ENCODE measurements around the gene ROMO1.
"Not testable (repeated sequence)": the region's sequence is repeated elsewhere in the genome, so short reads cannot be mapped to it uniquely, and the experiment has no call there.

Gene ROMO1

GRCh38 chr20:35710039-35710438, 10.8 kb downstream of the ROMO1 start:
- POLR2A ChIA-PET, result interaction anchor here (1.5 kb wide), 1 partner anchor 8 kb away, joined by 7 read pairs; no protein-coding TSS in a partner anchor
- CTCF ChIA-PET, result interaction anchor here (0.7 to 1.1 kb wide), 2 partner anchors 15 to 102 kb away, joined by 3 to 4 read pairs; no protein-coding TSS in a partner anchor

GRCh38 chr20:35710884-35711587, 11.8 kb downstream of the ROMO1 start:
- H3K9me3 ChIP-seq (ENCODE audit: control extremely low read depth in 1 of 5, control insufficient read depth in 4 of 5, insufficient read depth in 2 of 5, low read depth in 1 of 5, low read length in 4 of 5), result no peaks in the 10 kb centered on the region
- 100% methylated on average over 1 of the region's 6 CpGs for WGBS (ENCODE audit: insufficient coverage)

More at GRCh38 chr20:35710039-35710438, 10.8 kb downstream of the ROMO1 start:
- Histone ChIP-seq H3K4me3 (ENCODE audit: control insufficient read depth in 1 of 7, extremely low read depth in 1 of 7, insufficient read depth in 4 of 7, low read depth in 2 of 7, low read length in 6 of 7) (no peak overlapping the region), H3K27ac (ENCODE audit: insufficient read depth in 1 of 2, low read depth in 1 of 2, low read length in 2 of 2, poor library complexity in 1 of 2, severe bottlenecking in 2 of 2) (no peak overlapping the region), H3K9me3 (ENCODE audit: control extremely low read depth in 1 of 5, control insufficient read depth in 4 of 5, insufficient read depth in 2 of 5, low read depth in 1 of 5, low read length in 4 of 5) (no peaks in the 10 kb centered on the region), H3K4me1 (ENCODE audit: control extremely low read depth in 1 of 4, control insufficient read depth in 4 of 4, insufficient read depth in 4 of 4, low read length in 3 of 4) (no peaks in the 10 kb centered on the region), H3K27me3 (replicated peaks in 2 of 5; ENCODE audit: control insufficient read depth in 4 of 5, insufficient read depth in 5 of 5, low read length in 4 of 5) (no peaks in the 10 kb centered on the region), H3K36me3 (ENCODE audit: control insufficient read depth in 4 of 4, insufficient read depth in 4 of 4, low read length in 3 of 4) (peaks cover 36 to 92% (median 66%) of the 10 kb centered on the region in 4 experiments)
- peak in 2 of 3 donors; percentile 0 to 1 for DNase-seq

GRCh38 chr20:35711588-35712209, 12.5 kb downstream of the ROMO1 start:
- H3K36me3 ChIP-seq (ENCODE audit: control insufficient read depth in 4 of 4, insufficient read depth in 4 of 4, low read length in 3 of 4), result peaks cover 36 to 92% (median 64%) of the 10 kb centered on the region in 4 experiments
- ChIA-PET CTCF (interaction anchor here (0.8 to 2.2 kb wide), 2 partner anchors 10 to 15 kb away, joined by 3 to 6 read pairs; no protein-coding TSS in a partner anchor), POLR2A (interaction anchor here (0.6 kb wide), 1 partner anchor 145 kb away, joined by 3 read pairs; no protein-coding TSS in a partner anchor)
- H3K9me3 ChIP-seq (ENCODE audit: control extremely low read depth in 1 of 5, control insufficient read depth in 4 of 5, insufficient read depth in 2 of 5, low read depth in 1 of 5, low read length in 4 of 5), result no peaks in the 10 kb centered on the region
- DNase-seq, result no peak
- WGBS (ENCODE audit: insufficient coverage), result 100% methylated on average over 2 of the region's 6 CpGs
- no peaks in the 10 kb centered on the region for H3K27me3 ChIP-seq (replicated peaks in 2 of 5; ENCODE audit: control insufficient read depth in 4 of 5, insufficient read depth in 5 of 5, low read length in 4 of 5)
- no peaks in the 10 kb centered on the region for H3K4me1 ChIP-seq (ENCODE audit: control extremely low read depth in 1 of 4, control insufficient read depth in 4 of 4, insufficient read depth in 4 of 4, low read length in 3 of 4)
- peak overlapping the region in 1 of 2 experiments; percentile 2 for H3K27ac ChIP-seq (ENCODE audit: insufficient read depth in 1 of 2, low read depth in 1 of 2, low read length in 2 of 2, poor library complexity in 1 of 2, severe bottlenecking in 2 of 2)
- no peak overlapping the region for H3K4me3 ChIP-seq (ENCODE audit: control insufficient read depth in 1 of 7, extremely low read depth in 1 of 7, insufficient read depth in 4 of 7, low read depth in 2 of 7, low read length in 6 of 7)

More at GRCh38 chr20:35710884-35711587, 11.8 kb downstream of the ROMO1 start:
- Histone ChIP-seq H3K4me3 (ENCODE audit: control insufficient read depth in 1 of 7, extremely low read depth in 1 of 7, insufficient read depth in 4 of 7, low read depth in 2 of 7, low read length in 6 of 7) (no peak overlapping the region), H3K27me3 (replicated peaks in 2 of 5; ENCODE audit: control insufficient read depth in 4 of 5, insufficient read depth in 5 of 5, low read length in 4 of 5) (no peaks in the 10 kb centered on the region), H3K36me3 (ENCODE audit: control insufficient read depth in 4 of 4, insufficient read depth in 4 of 4, low read length in 3 of 4) (peaks cover 38 to 91% (median 67%) of the 10 kb centered on the region in 4 experiments), H3K27ac (ENCODE audit: insufficient read depth in 1 of 2, low read depth in 1 of 2, low read length in 2 of 2, poor library complexity in 1 of 2, severe bottlenecking in 2 of 2) (peak overlapping the region in 1 of 2 experiments; percentile 2), H3K4me1 (ENCODE audit: control extremely low read depth in 1 of 4, control insufficient read depth in 4 of 4, insufficient read depth in 4 of 4, low read length in 3 of 4) (no peaks in the 10 kb centered on the region)
- DNase-seq, result no peak
- ChIA-PET POLR2A (no interaction called here), CTCF (interaction anchor here (0.8 to 2.2 kb wide), 2 partner anchors 10 to 16 kb away, joined by 3 to 6 read pairs; no protein-coding TSS in a partner anchor)

- WGBS (ENCODE audit: insufficient coverage), result 97% methylated on average over 8 of the region's 9 CpGs
- ChIA-PET POLR2A (interaction anchor here (0.6 to 1.0 kb wide), 2 partner anchors 49 to 63 kb away, joined by 4 to 5 read pairs; no protein-coding TSS in a partner anchor), CTCF (interaction anchor here (2.2 kb wide), 1 partner anchor 8 kb away, joined by 6 read pairs; no protein-coding TSS in a partner anchor)
- not testable (repeated sequence) for H3K27ac ChIP-seq (ENCODE audit: insufficient read depth in 1 of 2, low read depth in 1 of 2, low read length in 2 of 2, poor library complexity in 1 of 2, severe bottlenecking in 2 of 2); H3K4me1 ChIP-seq (ENCODE audit: control extremely low read depth in 1 of 4, control insufficient read depth in 4 of 4, insufficient read depth in 4 of 4, low read length in 3 of 4); H3K9me3 ChIP-seq (ENCODE audit: control extremely low read depth in 1 of 5, control insufficient read depth in 4 of 5, insufficient read depth in 2 of 5, low read depth in 1 of 5, low read length in 4 of 5); DNase-seq; H3K4me3 ChIP-seq (ENCODE audit: control insufficient read depth in 1 of 7, extremely low read depth in 1 of 7, insufficient read depth in 4 of 7, low read depth in 2 of 7, low read length in 6 of 7); H3K27me3 ChIP-seq (replicated peaks in 2 of 5; ENCODE audit: control insufficient read depth in 4 of 5, insufficient read depth in 5 of 5, low read length in 4 of 5)
- H3K36me3 ChIP-seq (ENCODE audit: control insufficient read depth in 4 of 4, insufficient read depth in 4 of 4, low read length in 3 of 4), result peaks cover 40 to 93% (median 66%) of the 10 kb centered on the region in 4 experiments
Measured at GRCh38 chr20:35713120-35713519, 13.9 kb downstream of the ROMO1 start.

- ChIA-PET POLR2A (interaction anchor here (0.9 kb wide), 1 partner anchor 10 kb away, joined by 4 read pairs; no protein-coding TSS in a partner anchor), CTCF (interaction anchor here (1.2 to 1.9 kb wide), 3 partner anchors 12 to 170 kb away, joined by 3 to 6 read pairs (median 4); no protein-coding TSS in a partner anchor)
- DNase-seq, result no peak
- peaks cover 37 to 94% (median 67%) of the 10 kb centered on the region in 4 experiments for H3K36me3 ChIP-seq (ENCODE audit: control insufficient read depth in 4 of 4, insufficient read depth in 4 of 4, low read length in 3 of 4)
- H3K4me1 ChIP-seq (ENCODE audit: control extremely low read depth in 1 of 4, control insufficient read depth in 4 of 4, insufficient read depth in 4 of 4, low read length in 3 of 4), result no peaks in the 10 kb centered on the region
- no peaks in the 10 kb centered on the region for H3K27me3 ChIP-seq (replicated peaks in 2 of 5; ENCODE audit: control insufficient read depth in 4 of 5, insufficient read depth in 5 of 5, low read length in 4 of 5)
- no peaks in the 10 kb centered on the region for H3K9me3 ChIP-seq (ENCODE audit: control extremely low read depth in 1 of 5, control insufficient read depth in 4 of 5, insufficient read depth in 2 of 5, low read depth in 1 of 5, low read length in 4 of 5)
- no peak overlapping the region for H3K27ac ChIP-seq (ENCODE audit: insufficient read depth in 1 of 2, low read depth in 1 of 2, low read length in 2 of 2, poor library complexity in 1 of 2, severe bottlenecking in 2 of 2)
- 98% methylated on average over 4 of the region's 4 CpGs for WGBS (ENCODE audit: insufficient coverage)
- H3K4me3 ChIP-seq (ENCODE audit: control insufficient read depth in 1 of 7, extremely low read depth in 1 of 7, insufficient read depth in 4 of 7, low read depth in 2 of 7, low read length in 6 of 7), result no peak overlapping the region
Measured at GRCh38 chr20:35714127-35714526, 14.9 kb downstream of the ROMO1 start.

GRCh38 chr20:35715652-35716051, 16.4 kb downstream of the ROMO1 start:
- no peaks in the 10 kb centered on the region for H3K9me3 ChIP-seq (ENCODE audit: control extremely low read depth in 1 of 5, control insufficient read depth in 4 of 5, insufficient read depth in 2 of 5, low read depth in 1 of 5, low read length in 4 of 5)
- WGBS (ENCODE audit: insufficient coverage), result no CpG with 5 or more reads among the region's 2 CpGs
- H3K27ac ChIP-seq (ENCODE audit: insufficient read depth in 1 of 2, low read depth in 1 of 2, low read length in 2 of 2, poor library complexity in 1 of 2, severe bottlenecking in 2 of 2), result no peak overlapping the region
- no peak overlapping the region for H3K4me3 ChIP-seq (ENCODE audit: control insufficient read depth in 1 of 7, extremely low read depth in 1 of 7, insufficient read depth in 4 of 7, low read depth in 2 of 7, low read length in 6 of 7)
- DNase-seq, result no peak
- CTCF ChIA-PET, result interaction anchor here (1.0 to 1.9 kb wide), 3 partner anchors 11 to 24 kb away, joined by 3 to 6 read pairs (median 4); no protein-coding TSS in a partner anchor
- H3K27me3 ChIP-seq (replicated peaks in 2 of 5; ENCODE audit: control insufficient read depth in 4 of 5, insufficient read depth in 5 of 5, low read length in 4 of 5), result no peaks in the 10 kb centered on the region
- POLR2A ChIA-PET, result no interaction called here
- peaks cover 35 to 95% (median 73%) of the 10 kb centered on the region in 4 experiments for H3K36me3 ChIP-seq (ENCODE audit: control insufficient read depth in 4 of 4, insufficient read depth in 4 of 4, low read length in 3 of 4)
- no peaks in the 10 kb centered on the region for H3K4me1 ChIP-seq (ENCODE audit: control extremely low read depth in 1 of 4, control insufficient read depth in 4 of 4, insufficient read depth in 4 of 4, low read length in 3 of 4)
